HEK293 (cell line): ENCODE measurements around the gene KRT13.
"Not testable (repeated sequence)": the region's sequence is repeated elsewhere in the genome, so short reads cannot be mapped to it uniquely, and the experiment has no call there.

Source experiments
- BCL11A ChIP-seq: fragments of 450-650 bp; formaldehyde crosslinking; IDR thresholded peaks from 2 replicates; pipeline ENCODE4 v1.5.1; 2016; ENCODE audit warnings: low read depth, missing biosample characterization, missing genetic modification characterization
- GLI4 ChIP-seq: fragments of 450-650 bp; formaldehyde crosslinking; IDR thresholded peaks from 2 replicates; pipeline ENCODE4 v1.5.1; 2016; ENCODE audit warnings: missing biosample characterization, missing genetic modification characterization
- PRDM1 ChIP-seq: fragments of 450-650 bp; formaldehyde crosslinking; IDR thresholded peaks from 2 replicates; pipeline ENCODE4; 2016; ENCODE audit warnings: missing biosample characterization, missing genetic modification characterization
- SALL2 ChIP-seq: fragments of 450-650 bp; formaldehyde crosslinking; IDR thresholded peaks from 2 replicates; pipeline ENCODE4 v1.5.0; 2017; ENCODE audit warnings: missing biosample characterization, mild to moderate bottlenecking, missing genetic modification characterization, borderline replicate concordance
- TCF7L2 ChIP-seq: IDR thresholded peaks from 2 replicates; pipeline ENCODE4 v1.6.1; 2011; ENCODE audit warnings: low read depth, mild to moderate bottlenecking, inconsistent platforms, low read length, moderate library complexity, borderline replicate concordance
- ZFP3 ChIP-seq: fragments of 450-650 bp; formaldehyde crosslinking; IDR thresholded peaks from 2 replicates; pipeline ENCODE4 v1.5.1; 2016; ENCODE audit warnings: low read depth, missing biosample characterization, missing genetic modification characterization
- ZNF221 ChIP-seq: fragments of 450-650 bp; formaldehyde crosslinking; IDR thresholded peaks from 2 replicates; pipeline ENCODE4 v1.5.1; 2017; ENCODE audit warnings: missing biosample characterization, missing genetic modification characterization, borderline replicate concordance
- ZNF707 ChIP-seq: fragments of 450-650 bp; formaldehyde crosslinking; IDR thresholded peaks from 2 replicates; pipeline ENCODE4 v1.5.1; 2016; ENCODE audit warnings: missing biosample characterization, missing genetic modification characterization
- ZSCAN16 ChIP-seq: fragments of 450-650 bp; formaldehyde crosslinking; IDR thresholded peaks from 2 replicates; pipeline ENCODE4 v1.5.1; 2016; ENCODE audit warnings: missing biosample characterization, missing genetic modification characterization
- TF ChIP-seq, protein P1 (sequence below): fragments of 450-650 bp; formaldehyde crosslinking; IDR thresholded peaks from 2 replicates; pipeline ENCODE4 v1.5.1; 2016; ENCODE audit warnings: missing biosample characterization, missing genetic modification characterization
- TF ChIP-seq, protein P2 (sequence below): fragments of 450-650 bp; formaldehyde crosslinking; IDR thresholded peaks from 2 replicates; pipeline ENCODE4 v1.5.1; 2016; ENCODE audit warnings: missing biosample characterization, missing genetic modification characterization
- TF ChIP-seq, protein P3 (sequence below): fragments of 450-650 bp; formaldehyde crosslinking; IDR thresholded peaks from 2 replicates; pipeline ENCODE4 v1.5.1; 2017; ENCODE audit warnings: missing biosample characterization, missing genetic modification characterization

DNA sequence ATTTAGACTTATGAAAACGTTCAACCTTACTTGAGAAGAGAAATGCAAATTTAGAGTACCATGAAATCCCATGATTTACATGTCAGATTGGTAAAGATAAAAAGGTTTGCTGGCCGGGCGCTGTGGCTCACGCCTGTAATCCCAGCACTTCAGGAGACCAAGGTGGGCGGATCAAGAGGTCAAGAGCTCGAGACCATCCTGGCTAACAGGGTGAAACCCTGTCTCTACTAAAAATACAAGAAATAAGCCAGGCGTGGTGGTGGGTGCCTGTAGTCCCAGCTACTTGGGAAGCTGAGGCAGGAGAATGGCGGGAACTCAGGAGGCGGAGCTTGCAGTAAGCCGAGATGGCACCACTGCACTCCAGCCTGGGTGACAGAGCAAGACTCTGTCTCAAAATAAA, 37.4 kb upstream of the KRT13 start:
- TF ChIP-seq, protein P1, sequence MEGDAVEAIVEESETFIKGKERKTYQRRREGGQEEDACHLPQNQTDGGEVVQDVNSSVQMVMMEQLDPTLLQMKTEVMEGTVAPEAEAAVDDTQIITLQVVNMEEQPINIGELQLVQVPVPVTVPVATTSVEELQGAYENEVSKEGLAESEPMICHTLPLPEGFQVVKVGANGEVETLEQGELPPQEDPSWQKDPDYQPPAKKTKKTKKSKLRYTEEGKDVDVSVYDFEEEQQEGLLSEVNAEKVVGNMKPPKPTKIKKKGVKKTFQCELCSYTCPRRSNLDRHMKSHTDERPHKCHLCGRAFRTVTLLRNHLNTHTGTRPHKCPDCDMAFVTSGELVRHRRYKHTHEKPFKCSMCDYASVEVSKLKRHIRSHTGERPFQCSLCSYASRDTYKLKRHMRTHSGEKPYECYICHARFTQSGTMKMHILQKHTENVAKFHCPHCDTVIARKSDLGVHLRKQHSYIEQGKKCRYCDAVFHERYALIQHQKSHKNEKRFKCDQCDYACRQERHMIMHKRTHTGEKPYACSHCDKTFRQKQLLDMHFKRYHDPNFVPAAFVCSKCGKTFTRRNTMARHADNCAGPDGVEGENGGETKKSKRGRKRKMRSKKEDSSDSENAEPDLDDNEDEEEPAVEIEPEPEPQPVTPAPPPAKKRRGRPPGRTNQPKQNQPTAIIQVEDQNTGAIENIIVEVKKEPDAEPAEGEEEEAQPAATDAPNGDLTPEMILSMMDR (tag by site-specific recombination): not testable (repeated sequence)
- TF ChIP-seq SALL2 (tag by site-specific recombination); GLI4 (tag by site-specific recombination); PRDM1 (tag by site-specific recombination); ZFP3 (tag by site-specific recombination); ZNF221 (tag by site-specific recombination); ZNF707 (tag by site-specific recombination); BCL11A (tag by site-specific recombination); TCF7L2; ZSCAN16: not testable (repeated sequence)
- TF ChIP-seq, protein P2, sequence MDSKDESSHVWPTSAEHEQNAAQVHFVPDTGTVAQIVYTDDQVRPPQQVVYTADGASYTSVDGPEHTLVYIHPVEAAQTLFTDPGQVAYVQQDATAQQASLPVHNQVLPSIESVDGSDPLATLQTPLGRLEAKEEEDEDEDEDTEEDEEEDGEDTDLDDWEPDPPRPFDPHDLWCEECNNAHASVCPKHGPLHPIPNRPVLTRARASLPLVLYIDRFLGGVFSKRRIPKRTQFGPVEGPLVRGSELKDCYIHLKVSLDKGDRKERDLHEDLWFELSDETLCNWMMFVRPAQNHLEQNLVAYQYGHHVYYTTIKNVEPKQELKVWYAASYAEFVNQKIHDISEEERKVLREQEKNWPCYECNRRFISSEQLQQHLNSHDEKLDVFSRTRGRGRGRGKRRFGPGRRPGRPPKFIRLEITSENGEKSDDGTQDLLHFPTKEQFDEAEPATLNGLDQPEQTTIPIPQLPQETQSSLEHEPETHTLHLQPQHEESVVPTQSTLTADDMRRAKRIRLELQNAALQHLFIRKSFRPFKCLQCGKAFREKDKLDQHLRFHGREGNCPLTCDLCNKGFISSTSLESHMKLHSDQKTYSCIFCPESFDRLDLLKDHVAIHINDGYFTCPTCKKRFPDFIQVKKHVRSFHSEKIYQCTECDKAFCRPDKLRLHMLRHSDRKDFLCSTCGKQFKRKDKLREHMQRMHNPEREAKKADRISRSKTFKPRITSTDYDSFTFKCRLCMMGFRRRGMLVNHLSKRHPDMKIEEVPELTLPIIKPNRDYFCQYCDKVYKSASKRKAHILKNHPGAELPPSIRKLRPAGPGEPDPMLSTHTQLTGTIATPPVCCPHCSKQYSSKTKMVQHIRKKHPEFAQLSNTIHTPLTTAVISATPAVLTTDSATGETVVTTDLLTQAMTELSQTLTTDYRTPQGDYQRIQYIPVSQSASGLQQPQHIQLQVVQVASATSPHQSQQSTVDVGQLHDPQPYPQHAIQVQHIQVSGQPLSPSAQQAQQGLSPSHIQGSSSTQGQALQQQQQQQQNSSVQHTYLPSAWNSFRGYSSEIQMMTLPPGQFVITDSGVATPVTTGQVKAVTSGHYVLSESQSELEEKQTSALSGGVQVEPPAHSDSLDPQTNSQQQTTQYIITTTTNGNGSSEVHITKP (tag by site-specific recombination): not testable (repeated sequence)
- TF ChIP-seq, protein P3, sequence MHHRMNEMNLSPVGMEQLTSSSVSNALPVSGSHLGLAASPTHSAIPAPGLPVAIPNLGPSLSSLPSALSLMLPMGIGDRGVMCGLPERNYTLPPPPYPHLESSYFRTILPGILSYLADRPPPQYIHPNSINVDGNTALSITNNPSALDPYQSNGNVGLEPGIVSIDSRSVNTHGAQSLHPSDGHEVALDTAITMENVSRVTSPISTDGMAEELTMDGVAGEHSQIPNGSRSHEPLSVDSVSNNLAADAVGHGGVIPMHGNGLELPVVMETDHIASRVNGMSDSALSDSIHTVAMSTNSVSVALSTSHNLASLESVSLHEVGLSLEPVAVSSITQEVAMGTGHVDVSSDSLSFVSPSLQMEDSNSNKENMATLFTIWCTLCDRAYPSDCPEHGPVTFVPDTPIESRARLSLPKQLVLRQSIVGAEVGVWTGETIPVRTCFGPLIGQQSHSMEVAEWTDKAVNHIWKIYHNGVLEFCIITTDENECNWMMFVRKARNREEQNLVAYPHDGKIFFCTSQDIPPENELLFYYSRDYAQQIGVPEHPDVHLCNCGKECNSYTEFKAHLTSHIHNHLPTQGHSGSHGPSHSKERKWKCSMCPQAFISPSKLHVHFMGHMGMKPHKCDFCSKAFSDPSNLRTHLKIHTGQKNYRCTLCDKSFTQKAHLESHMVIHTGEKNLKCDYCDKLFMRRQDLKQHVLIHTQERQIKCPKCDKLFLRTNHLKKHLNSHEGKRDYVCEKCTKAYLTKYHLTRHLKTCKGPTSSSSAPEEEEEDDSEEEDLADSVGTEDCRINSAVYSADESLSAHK (tag by site-specific recombination): not testable (repeated sequence)
